CD4-positive, alpha-beta T cell treated with Interleukin-15 for 4 hours (primary cell): ENCODE measurements around the gene PPP1CB.

Experiments
- DNase-seq: peaks from one replicate; pipeline ENCODE4 v3.0.0-alpha.2; 2020; ENCODE audit warnings: low spot score

Gene PPP1CB

GRCh38 chr2:28745225-28745624, 6.4 kb upstream of the PPP1CB start:
- no peak for DNase-seq

- no peak for DNase-seq
Observed at GRCh38 chr2:28745876-28746275, 5.8 kb upstream of the PPP1CB start.

- no peak for DNase-seq
Observed at GRCh38 chr2:28746429-28747111, 5.1 kb upstream of the PPP1CB start.

GRCh38 chr2:28747714-28748113, 3.9 kb upstream of the PPP1CB start:
- peak; percentile 26 for DNase-seq

GRCh38 chr2:28748176-28748575, 3.5 kb upstream of the PPP1CB start:
- peak; percentile 25 for DNase-seq

- DNase-seq, result no peak
Observed at GRCh38 chr2:28748941-28749340, 2.7 kb upstream of the PPP1CB start.

GRCh38 chr2:28749526-28749925, 2.1 kb upstream of the PPP1CB start:
- no peak for DNase-seq

- peak; percentile 21 for DNase-seq
Observed at GRCh38 chr2:28750316-28751251, 1.0 kb upstream of the PPP1CB start.

GRCh38 chr2:28751956-28752630, 463 bp downstream of the PPP1CB start:
- no peak for DNase-seq

- DNase-seq, result no peak
Observed at GRCh38 chr2:28752631-28753376, 1.2 kb downstream of the PPP1CB start.

- no peak for DNase-seq
Observed at GRCh38 chr2:28754321-28754720, 2.7 kb downstream of the PPP1CB start.

- no peak for DNase-seq
Observed at GRCh38 chr2:28755421-28755820, 3.8 kb downstream of the PPP1CB start.

GRCh38 chr2:28758459-28758858, 6.8 kb downstream of the PPP1CB start:
- no peak for DNase-seq

- DNase-seq, result no peak
Observed at GRCh38 chr2:28761420-28761819, 9.8 kb downstream of the PPP1CB start.

GRCh38 chr2:28764909-28765711, 13.5 kb downstream of the PPP1CB start:
- DNase-seq, result no peak

GRCh38 chr2:28766070-28766469, 14.4 kb downstream of the PPP1CB start:
- no peak for DNase-seq

GRCh38 chr2:28767337-28767736, 15.7 kb downstream of the PPP1CB start:
- DNase-seq, result no peak

GRCh38 chr2:28768422-28768821, 16.8 kb downstream of the PPP1CB start:
- DNase-seq, result no peak

GRCh38 chr2:28768952-28769351, 17.3 kb downstream of the PPP1CB start:
- DNase-seq, result no peak

- DNase-seq, result no peak
Observed at GRCh38 chr2:28772351-28772750, 20.7 kb downstream of the PPP1CB start.

- DNase-seq, result no peak
Observed at GRCh38 chr2:28776471-28776870, 24.8 kb downstream of the PPP1CB start.
